Measurements from ENCODE around the gene CSF1R.

Gene CSF1R

GRCh38 chr5:150085950-150086715, at the start of gene CSF1R:
TSS of gene CSF1R (minus strand) at chr5:150086554. CDS start at chr5:150086427, 127 bp downstream.
- H2AFZ ChIP-seq (ENCODE audit: low read length) = no peak within 1 kb of the TSS

DNA sequence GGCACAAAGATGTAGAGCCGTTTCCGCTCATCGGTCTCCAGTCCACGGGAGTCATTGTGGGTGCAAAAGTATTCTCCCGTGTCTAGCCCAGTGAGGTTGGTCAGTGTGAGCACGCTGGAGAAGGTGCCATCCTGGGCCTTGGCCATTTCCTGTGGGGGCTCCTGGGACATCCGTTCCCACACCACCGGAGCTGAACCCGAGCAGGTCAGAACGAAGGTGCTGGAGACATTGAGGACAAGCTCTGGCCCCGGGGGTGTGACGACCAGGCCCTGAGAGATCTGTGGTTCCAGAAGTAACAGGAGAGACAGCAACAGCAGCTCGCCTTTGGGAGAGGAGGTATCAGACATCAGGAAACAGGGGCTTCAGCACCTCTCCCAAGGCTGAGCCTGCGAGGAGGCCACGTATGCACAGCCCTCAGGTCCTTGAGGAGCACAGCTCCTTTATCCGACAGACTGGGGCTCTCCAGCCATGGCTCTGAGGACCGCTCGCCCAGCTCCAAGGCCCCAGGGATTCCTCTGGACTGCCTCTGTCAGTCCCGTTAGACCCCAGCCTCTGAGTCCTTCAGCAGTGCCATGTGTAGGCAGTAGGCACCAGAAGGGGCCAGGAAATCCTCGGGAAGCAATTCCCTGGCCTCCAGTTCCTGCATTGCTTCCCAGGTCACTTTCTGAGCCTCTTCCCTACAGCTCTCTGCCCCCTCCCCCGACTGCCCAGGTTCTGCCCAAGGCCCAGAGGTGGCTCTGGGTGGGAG, 49.4 kb upstream of the CSF1R start:
- Histone ChIP-seq H3K27me3 (ENCODE audit: insufficient read depth, low read length) (no peaks in the 10 kb centered on the region), H3K9me2 (ENCODE audit: low read depth, low read length) (no peaks in the 10 kb centered on the region), H3K9ac (ENCODE audit: low read length) (no peak overlapping the region), H3K4me2 (ENCODE audit: low read length) (no peak overlapping the region), H3K79me2 (ENCODE audit: insufficient read depth, low read length) (no peaks in the 10 kb centered on the region), H3K4me1 (ENCODE audit: insufficient read depth, low read length, severe bottlenecking) (no peaks in the 10 kb centered on the region), H4K20me1 (ENCODE audit: insufficient read depth, low read length) (no peaks in the 10 kb centered on the region), H3K9me3 (ENCODE audit: low read length) (no peaks in the 10 kb centered on the region), H3K27ac (ENCODE audit: low read depth, low read length, poor library complexity, severe bottlenecking) (no peak overlapping the region), H3K36me3 (ENCODE audit: insufficient read depth, low read length) (no peaks in the 10 kb centered on the region), H2AFZ (ENCODE audit: low read length) (no peak overlapping the region), H3F3A (ENCODE audit: insufficient read depth, low read length) (no peaks in the 10 kb centered on the region), H3K4me3 (ENCODE audit: low read depth, low read length, poor library complexity, severe bottlenecking) (no peak overlapping the region)
- TF ChIP-seq EZH2 (IDR thresholded peaks at IDR 0.05; ENCODE audit: borderline replicate concordance, low read length) = no peak
- TF ChIP-seq, protein P1, sequence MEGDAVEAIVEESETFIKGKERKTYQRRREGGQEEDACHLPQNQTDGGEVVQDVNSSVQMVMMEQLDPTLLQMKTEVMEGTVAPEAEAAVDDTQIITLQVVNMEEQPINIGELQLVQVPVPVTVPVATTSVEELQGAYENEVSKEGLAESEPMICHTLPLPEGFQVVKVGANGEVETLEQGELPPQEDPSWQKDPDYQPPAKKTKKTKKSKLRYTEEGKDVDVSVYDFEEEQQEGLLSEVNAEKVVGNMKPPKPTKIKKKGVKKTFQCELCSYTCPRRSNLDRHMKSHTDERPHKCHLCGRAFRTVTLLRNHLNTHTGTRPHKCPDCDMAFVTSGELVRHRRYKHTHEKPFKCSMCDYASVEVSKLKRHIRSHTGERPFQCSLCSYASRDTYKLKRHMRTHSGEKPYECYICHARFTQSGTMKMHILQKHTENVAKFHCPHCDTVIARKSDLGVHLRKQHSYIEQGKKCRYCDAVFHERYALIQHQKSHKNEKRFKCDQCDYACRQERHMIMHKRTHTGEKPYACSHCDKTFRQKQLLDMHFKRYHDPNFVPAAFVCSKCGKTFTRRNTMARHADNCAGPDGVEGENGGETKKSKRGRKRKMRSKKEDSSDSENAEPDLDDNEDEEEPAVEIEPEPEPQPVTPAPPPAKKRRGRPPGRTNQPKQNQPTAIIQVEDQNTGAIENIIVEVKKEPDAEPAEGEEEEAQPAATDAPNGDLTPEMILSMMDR (IDR thresholded peaks at IDR 0.05; ENCODE audit: low read length) = no peak

More at GRCh38 chr5:150085950-150086715, at the start of gene CSF1R:
- Histone ChIP-seq H3K79me2 (ENCODE audit: insufficient read depth, low read length) (no peaks in the 10 kb centered on the region), H3K4me2 (ENCODE audit: low read length) (no peak within 1 kb of the TSS), H3K4me1 (ENCODE audit: insufficient read depth, low read length, severe bottlenecking) (no peaks in the 10 kb centered on the region), H3K9me3 (ENCODE audit: low read length) (no peaks in the 10 kb centered on the region), H4K20me1 (ENCODE audit: insufficient read depth, low read length) (no peaks in the 10 kb centered on the region), H3K9ac (ENCODE audit: low read length) (no peak within 1 kb of the TSS), H3K27ac (ENCODE audit: low read depth, low read length, poor library complexity, severe bottlenecking) (no peak within 1 kb of the TSS), H3K9me2 (ENCODE audit: low read depth, low read length) (no peaks in the 10 kb centered on the region), H3K4me3 (ENCODE audit: low read depth, low read length, poor library complexity, severe bottlenecking) (no peak within 1 kb of the TSS), H3K36me3 (ENCODE audit: insufficient read depth, low read length) (no peaks in the 10 kb centered on the region), H3F3A (ENCODE audit: insufficient read depth, low read length) (no peaks in the 10 kb centered on the region), H3K27me3 (ENCODE audit: insufficient read depth, low read length) (peaks cover 10% of the 10 kb centered on the region)
- TF ChIP-seq, protein P1 (IDR thresholded peaks at IDR 0.05; ENCODE audit: low read length) = no peak
- no peak for TF ChIP-seq EZH2 (IDR thresholded peaks at IDR 0.05; ENCODE audit: borderline replicate concordance, low read length)

DNA sequence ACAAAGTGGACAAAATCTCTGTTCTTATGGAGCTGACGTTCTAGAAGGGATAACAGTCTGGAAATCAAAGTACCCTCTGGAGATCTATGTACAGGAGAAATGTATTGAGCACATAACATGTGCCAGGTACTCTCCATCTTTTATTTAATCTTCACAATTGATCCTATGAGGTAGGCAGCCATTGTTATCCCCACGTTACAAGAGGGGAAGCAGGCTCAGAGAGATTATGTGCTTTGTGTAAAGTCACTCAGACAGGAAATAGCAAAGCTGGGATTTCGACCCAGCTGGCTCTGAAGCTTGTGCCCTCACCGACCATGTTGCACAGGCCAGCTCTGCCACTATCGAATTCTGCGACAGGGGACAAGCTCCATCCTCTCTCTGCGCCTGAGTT, 47.8 kb upstream of the CSF1R start:
- H3K27ac ChIP-seq (ENCODE audit: low read depth, low read length, poor library complexity, severe bottlenecking) = no peak overlapping the region
- no peak overlapping the region for H2AFZ ChIP-seq (ENCODE audit: low read length)
- no peaks in the 10 kb centered on the region for H3K9me2 ChIP-seq (ENCODE audit: low read depth, low read length)
- no peaks in the 10 kb centered on the region for H3F3A ChIP-seq (ENCODE audit: insufficient read depth, low read length)
- H3K4me3 ChIP-seq (ENCODE audit: low read depth, low read length, poor library complexity, severe bottlenecking) = no peak overlapping the region
- no peak overlapping the region for H3K9ac ChIP-seq (ENCODE audit: low read length)
- no peaks in the 10 kb centered on the region for H3K79me2 ChIP-seq (ENCODE audit: insufficient read depth, low read length)
- no peaks in the 10 kb centered on the region for H4K20me1 ChIP-seq (ENCODE audit: insufficient read depth, low read length)
- no peak for TF ChIP-seq EZH2 (IDR thresholded peaks at IDR 0.05; ENCODE audit: borderline replicate concordance, low read length)
- TF ChIP-seq, protein P1 (IDR thresholded peaks at IDR 0.05; ENCODE audit: low read length) = no peak
- no peak overlapping the region for H3K4me2 ChIP-seq (ENCODE audit: low read length)
- no peaks in the 10 kb centered on the region for H3K36me3 ChIP-seq (ENCODE audit: insufficient read depth, low read length)
- H3K4me1 ChIP-seq (ENCODE audit: insufficient read depth, low read length, severe bottlenecking) = no peaks in the 10 kb centered on the region
- no peaks in the 10 kb centered on the region for H3K27me3 ChIP-seq (ENCODE audit: insufficient read depth, low read length)
- no peaks in the 10 kb centered on the region for H3K9me3 ChIP-seq (ENCODE audit: low read length)
